Fibroblast of skin of back (primary cell): ENCODE data around the gene PMIS2.
"Not testable (repeated sequence)": the region's sequence is repeated elsewhere in the genome, so short reads cannot be mapped to it uniquely, and the experiment has no call there.

Source experiments
- DNase-seq: peaks from one replicate; pipeline ENCODE4 v3.0.0-alpha.2; 2013

Gene PMIS2

DNA sequence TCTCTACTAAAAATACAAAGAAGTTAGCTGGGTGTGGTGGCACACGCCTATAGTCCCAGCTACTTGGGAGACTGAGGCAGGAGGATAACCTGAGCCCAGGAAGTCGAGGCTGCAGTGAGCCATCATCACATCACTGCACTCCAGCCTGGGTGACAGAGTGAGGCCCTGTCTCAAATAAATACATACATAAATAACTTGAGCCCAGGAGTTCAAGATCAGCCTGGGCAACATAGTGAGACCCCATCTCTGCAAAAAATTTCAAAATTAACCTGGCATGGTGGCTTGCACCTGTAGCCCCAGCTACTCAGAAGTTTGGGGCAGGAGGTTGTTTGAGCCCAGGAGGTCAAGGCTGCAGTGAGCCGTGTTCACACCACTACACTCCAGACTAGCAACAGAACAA, 9.1 kb downstream of the PMIS2 start:
- DNase-seq = not testable (repeated sequence)

DNA sequence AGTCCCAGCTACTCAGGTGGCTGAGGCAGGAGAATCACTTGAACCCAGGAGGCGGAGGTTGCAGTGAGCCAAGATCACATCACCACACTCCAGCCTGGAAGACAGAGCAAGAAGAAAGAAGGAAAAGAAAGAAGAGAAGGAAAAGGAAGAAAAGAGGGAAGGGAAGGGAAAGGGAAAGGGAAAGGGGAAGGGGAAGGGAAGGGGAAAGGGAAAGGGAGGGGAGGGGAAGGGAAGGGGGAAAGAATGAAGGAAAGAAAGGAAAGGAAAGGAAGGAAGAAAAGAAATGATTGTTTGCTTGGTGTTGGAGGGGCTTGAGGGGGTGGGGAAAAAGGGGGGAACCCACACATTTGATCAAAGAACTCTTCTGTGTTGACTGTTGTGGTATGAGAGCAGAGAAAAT, 10.0 kb downstream of the PMIS2 start:
- no peak for DNase-seq

GRCh38 chr19:35596366-35596999, 10.5 kb downstream of the PMIS2 start:
- DNase-seq = no peak

DNA sequence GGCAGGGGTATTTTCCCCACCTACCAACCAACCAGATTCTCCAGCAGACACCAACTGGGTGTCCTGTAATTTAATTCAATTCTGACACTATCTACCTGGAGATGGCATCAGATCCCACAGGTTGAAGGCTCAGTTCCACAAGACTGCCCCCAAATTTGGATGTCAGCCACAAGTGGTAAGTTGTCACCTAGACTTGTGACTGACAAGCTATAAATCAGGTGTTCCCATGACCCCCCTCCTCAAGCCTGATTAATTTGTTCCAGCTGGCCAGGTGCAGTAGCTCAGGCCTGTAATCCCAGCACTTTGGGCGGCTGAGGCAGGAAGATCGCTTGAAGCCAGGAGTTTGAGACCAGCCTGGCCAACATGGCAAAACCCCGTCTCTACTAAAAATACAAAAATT, 16.0 kb downstream of the PMIS2 start:
- DNase-seq = no peak

DNA sequence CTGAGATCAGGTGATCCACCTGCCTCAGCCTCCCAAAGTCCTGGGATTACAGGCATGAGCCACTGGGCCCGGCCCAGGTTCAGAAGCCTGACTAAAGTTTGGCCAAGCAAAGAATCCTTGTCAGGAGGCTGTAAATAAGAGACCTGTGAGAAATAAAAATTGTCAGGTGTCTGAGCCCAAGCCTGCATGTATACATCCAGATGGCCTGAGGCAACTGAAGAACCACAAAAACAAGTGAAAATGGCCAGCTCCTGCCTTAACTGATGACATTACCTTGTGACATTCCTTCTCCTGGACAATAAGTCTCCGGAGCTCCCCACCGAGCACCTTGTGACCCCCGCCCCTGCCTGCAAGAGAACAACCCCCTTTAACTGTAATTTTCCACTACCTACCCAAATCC, 18.5 kb downstream of the PMIS2 start:
- not testable (repeated sequence) for DNase-seq

DNA sequence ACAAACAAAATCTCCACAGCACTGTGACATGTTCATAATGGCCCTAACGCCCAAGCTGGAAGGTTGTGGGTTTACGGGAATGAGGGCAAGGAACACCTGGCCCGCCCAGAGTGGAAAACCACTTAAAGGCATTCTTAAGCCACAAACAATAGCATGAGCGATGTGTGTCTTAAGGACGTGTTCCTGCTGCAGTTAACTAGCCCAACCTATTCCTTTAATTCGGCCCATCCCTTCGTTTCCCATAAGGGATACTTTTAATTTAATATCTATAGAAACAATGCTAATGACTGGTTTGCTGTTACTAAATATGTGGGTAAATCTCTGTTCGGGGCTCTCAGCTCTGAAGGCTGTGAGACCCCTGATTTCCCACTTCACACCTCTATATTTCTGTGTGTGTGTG, 21.2 kb downstream of the PMIS2 start:
- not testable (repeated sequence) for DNase-seq

GRCh38 chr19:35607661-35608060, 21.7 kb downstream of the PMIS2 start:
- no peak for DNase-seq

DNA sequence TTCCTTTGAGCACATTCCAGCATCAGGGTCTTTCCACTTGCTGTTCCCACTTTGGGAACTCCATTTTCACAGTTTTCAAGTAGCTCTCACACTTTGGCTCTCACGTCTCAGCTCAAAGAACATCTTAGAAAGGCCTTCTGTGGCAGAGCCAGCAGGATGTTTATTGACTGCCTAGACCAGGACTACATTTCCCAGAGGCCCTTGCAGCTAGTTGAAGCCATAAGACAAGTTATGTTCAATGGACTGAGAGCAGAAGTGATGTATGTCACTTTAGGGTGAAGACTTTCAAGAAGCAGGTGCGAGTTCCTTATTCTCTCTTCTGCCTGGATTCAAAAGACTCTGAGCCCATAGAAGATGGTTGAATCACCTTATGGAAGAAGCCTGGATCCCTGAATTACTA, 22.3 kb downstream of the PMIS2 start:
- DNase-seq = no peak

DNA sequence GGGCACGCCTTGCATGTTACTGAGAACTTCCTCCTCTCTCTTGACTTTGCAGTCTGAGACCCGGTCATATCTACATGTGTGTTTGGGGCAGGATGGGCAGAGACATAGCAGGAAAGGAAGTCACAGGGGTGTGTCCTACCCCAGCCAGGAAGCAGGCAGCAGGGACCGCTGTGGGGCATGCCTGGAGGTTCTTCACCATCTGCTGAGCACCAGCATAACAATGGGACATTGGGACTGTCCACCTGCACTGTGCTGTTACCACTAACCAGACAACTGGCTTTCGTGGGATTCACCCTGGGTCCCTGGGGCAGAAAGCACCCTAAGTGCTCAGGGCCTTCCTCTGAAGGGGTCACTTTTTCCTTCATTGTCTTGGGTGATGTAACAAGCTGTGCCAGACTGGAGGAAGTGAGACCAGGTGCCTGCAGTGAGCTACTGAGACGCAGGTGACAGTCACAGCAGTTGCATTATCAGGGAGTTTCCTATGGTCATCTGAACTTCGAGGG, 23.9 kb downstream of the PMIS2 start:
- DNase-seq = no peak

DNA sequence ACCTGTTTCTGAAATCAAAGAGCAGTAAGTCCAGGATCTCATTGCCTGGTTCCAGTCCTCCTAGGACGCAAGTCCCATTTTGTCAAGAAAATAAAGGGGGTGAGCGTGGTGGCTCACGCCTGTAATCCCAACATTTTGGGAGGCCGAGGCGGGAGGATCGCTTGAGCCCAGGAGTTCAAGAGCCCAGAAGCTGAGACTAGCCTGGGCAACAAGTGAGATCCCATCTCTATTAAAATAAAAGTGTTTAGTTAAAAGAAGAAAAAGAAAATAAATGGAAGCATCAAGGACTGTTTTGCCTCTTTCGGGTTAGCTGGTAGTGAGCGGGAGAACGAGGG, 26.2 kb downstream of the PMIS2 start:
- DNase-seq = no peak

GRCh38 chr19:35612559-35613321, 26.8 kb downstream of the PMIS2 start, which contains the start of gene HAUS5:
TSS of gene HAUS5 (plus strand) at chr19:35612735. CDS start at chr19:35612795, 60 bp downstream.
- peak; percentile 90 for DNase-seq

DNA sequence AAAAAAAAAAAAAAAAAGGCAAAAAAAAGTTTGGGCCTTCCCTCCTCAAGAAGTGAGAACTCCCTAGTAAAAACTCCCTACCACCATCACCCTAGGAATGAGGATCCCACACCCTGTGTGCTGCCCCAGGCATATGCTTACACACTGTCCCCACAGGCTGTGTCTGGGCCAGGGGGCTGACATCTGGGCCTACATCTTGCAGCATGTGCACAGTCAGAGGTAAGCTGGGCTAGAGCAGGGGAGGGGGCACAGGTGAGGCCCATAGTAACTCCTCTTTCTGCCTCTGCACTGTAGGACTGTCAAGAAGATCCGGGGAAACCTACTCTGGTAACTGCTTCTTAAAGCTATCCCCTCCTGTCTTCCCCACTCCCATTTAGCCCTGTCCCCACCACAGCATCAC, 27.6 kb downstream of the PMIS2 start:
- DNase-seq = no peak

DNA sequence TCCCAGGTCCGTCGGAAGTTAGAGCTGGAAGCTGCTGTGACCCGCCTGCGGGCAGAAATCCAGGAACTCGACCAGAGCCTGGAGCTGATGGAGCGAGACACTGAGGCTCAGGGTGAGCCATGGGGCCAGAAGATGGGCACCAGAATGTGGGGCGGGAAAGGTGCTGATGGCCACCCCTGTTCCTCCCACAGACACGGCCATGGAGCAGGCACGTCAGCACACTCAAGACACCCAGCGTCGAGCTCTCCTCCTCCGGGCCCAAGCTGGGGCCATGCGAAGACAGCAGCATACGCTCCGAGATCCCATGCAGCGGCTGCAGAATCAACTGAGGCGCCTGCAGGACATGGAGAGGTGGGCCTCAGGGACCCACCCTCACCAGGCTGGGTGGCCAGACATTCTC, 29.1 kb downstream of the PMIS2 start:
- no peak for DNase-seq

- no peak for DNase-seq
Observed at GRCh38 chr19:35618857-35619256, 32.9 kb downstream of the PMIS2 start.

DNA sequence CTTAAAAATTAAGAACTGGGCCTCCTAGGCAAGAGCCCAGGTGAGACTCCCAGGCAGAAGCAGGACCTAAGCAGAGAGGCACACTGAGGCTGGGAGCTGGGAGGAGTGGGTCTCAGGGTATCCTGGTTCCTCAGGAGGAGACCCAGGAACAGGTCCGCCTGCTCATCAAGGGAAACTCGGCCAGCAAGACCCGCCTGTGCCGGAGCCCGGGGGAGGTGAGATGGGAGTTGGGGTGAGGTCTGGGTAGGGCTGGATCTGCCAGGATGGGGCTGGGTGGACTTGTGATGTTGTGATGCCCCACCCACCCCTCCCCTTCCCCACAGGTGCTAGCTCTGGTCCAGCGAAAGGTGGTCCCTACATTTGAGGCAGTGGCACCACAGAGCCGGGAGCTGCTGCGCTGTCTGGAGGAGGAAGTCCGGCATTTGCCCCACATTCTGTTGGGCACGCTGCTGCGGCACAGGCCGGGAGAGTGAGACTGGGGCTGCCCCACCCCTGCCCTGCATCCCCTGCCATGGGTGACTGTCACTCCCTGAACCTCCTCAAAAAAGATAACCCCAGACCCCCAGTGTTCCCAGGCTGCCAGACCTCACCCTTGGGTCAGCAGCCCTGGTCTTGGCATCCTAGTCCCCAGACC, 33.4 kb downstream of the PMIS2 start:
- no peak for DNase-seq

DNA sequence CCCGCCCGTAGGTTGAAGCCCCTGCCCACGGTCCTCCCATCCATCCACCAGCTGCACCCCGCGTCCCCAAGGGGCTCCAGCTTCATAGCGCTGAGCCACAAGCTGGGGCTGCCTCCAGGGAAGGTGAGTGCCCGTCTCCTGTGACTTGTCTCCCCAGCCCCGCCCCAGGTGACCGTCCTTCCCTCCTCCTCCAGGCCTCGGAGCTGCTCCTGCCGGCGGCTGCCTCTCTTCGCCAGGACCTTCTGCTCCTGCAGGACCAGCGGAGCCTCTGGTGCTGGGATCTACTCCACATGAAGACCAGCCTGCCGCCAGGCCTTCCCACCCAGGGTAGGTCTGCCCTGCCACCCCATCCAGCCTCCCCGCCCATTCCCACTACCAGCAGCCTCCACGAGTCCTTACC, 34.0 kb downstream of the PMIS2 start:
- no peak for DNase-seq

DNA sequence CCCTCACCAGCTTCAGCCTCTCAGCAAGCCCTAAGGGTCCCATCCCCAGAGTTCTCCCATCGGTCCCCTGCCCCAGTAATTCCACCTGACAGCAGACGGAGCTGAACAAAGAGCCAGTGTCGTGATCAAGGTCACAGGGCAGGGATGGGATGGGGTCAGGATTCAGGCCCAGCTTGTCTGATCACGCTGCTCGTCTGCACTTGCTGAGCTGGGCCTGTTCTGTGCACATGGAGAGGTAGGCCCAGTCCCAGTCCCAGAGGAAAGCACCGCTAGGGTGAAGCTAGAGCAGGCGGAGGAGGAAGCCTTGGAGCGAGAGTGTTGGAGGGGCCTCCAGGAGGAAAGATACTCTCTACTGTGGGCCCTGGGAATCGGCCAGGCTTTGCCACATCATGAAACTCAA, 35.7 kb downstream of the PMIS2 start:
- no peak for DNase-seq

- no peak for DNase-seq
Observed at GRCh38 chr19:35622750-35623149, 36.8 kb downstream of the PMIS2 start.

- DNase-seq = no peak
Observed at GRCh38 chr19:35623327-35624010, 37.5 kb downstream of the PMIS2 start.

- no peak for DNase-seq
Observed at GRCh38 chr19:35628264-35628564, 42.2 kb downstream of the PMIS2 start.

- peak; percentile 100 for DNase-seq
Observed at GRCh38 chr19:35628565-35629331, 42.8 kb downstream of the PMIS2 start, which contains the start of gene RBM42. TSS of gene RBM42 (plus strand) at chr19:35629036. CDS start at chr19:35629154, 118 bp downstream.

- DNase-seq = no peak
Observed at GRCh38 chr19:35629332-35629633, 43.3 kb downstream of the PMIS2 start.
